ENCODE measurements around the gene UBQLN4.
A peak's percentile ranks its signal among the peaks of the same experiment; 100 is the strongest.

Gene UBQLN4

GRCh38 chr1:156009404-156009803, 44.2 kb downstream of the UBQLN4 start:
- no peak for DNase-seq

GRCh38 chr1:156006666-156007376, 46.8 kb downstream of the UBQLN4 start:
- DNase-seq, result no peak

GRCh38 chr1:156004843-156005584, 48.6 kb downstream of the UBQLN4 start:
- no peak for DNase-seq

- DNase-seq, result no peak
Observed at GRCh38 chr1:156003923-156004188, 49.7 kb downstream of the UBQLN4 start.

- DNase-seq, result no peak
Observed at GRCh38 chr1:156002188-156002911, 51.2 kb downstream of the UBQLN4 start.

GRCh38 chr1:156001662-156002171, 51.9 kb downstream of the UBQLN4 start:
- DNase-seq, result no peak

GRCh38 chr1:156001021-156001661, 52.5 kb downstream of the UBQLN4 start:
- no peak for DNase-seq

GRCh38 chr1:155999964-156000363, 53.6 kb downstream of the UBQLN4 start:
- DNase-seq, result no peak

GRCh38 chr1:155996166-155996565, 57.4 kb downstream of the UBQLN4 start:
- DNase-seq, result no peak

- DNase-seq, result no peak
Observed at GRCh38 chr1:155993595-155993994, 60.0 kb downstream of the UBQLN4 start.

GRCh38 chr1:155990005-155990739, 63.4 kb downstream of the UBQLN4 start:
- no peak for DNase-seq

- DNase-seq, result peak; percentile 16
Observed at GRCh38 chr1:155989242-155990004, 64.2 kb downstream of the UBQLN4 start.
